Heart right ventricle (tissue), 16 donors: ENCODE measurements around the gene CRISP1. TPM values are rescaled to one million over a fixed set of nuclear protein-coding genes. Genes with fewer than 3 reads are reported as not detected.

Experiments used
- ATAC-seq, 8 donors: fragments of 200-7000 bp; cut with Tn5 transposase; one replicate each; pipeline ENCODE4 v1.9.1; 2020; ENCODE audit warnings: mild to moderate bottlenecking in 8 of 8, moderate library complexity in 8 of 8, moderate number of reproducible peaks in 1 of 8
- DNase-seq, 2 donors: peaks; one replicate each; pipeline ENCODE4 v3.0.0-alpha.2; 2020
- H3K27ac ChIP-seq, 10 donors: fragments of 200-600 bp; sonication (generic) in 2 of 10; one replicate each; pipeline versions ENCODE4 v1.5.0 to v1.8.0; 2020 to 2022; ENCODE audit warnings: mild to moderate bottlenecking in 3 of 10
- H3K27me3 ChIP-seq, 7 donors: fragments of 200-600 bp; one replicate each; pipeline ENCODE4 v1.8.0; 2021 to 2022; ENCODE audit warnings: mild to moderate bottlenecking in 2 of 7
- H3K36me3 ChIP-seq, 9 donors: fragments of 200-600 bp; sonication (generic) in 1 of 9; one replicate each; pipeline versions ENCODE4 v1.5.0 to v1.8.0; 2020 to 2022; ENCODE audit warnings: mild to moderate bottlenecking in 2 of 9
- H3K4me1 ChIP-seq, 9 donors: fragments of 200-600 bp; sonication (generic) in 1 of 9; one replicate each; pipeline versions ENCODE4 v1.5.0 to v1.8.0; 2020 to 2022; ENCODE audit warnings: mild to moderate bottlenecking in 4 of 9
- H3K4me3 ChIP-seq, 10 donors: fragments of 200-600 bp; sonication (generic) in 2 of 10; one replicate each; pipeline versions ENCODE4 v1.5.0 to v1.8.0; 2020 to 2022; ENCODE audit warnings: mild to moderate bottlenecking in 7 of 10, moderate library complexity in 2 of 10
- H3K9me3 ChIP-seq, 11 donors: fragments of 200-600 bp in 10 of 11; sonication (generic) in 2 of 11; one replicate each; pipeline versions ENCODE4 v1.5.0 to v1.8.0; 2013 to 2022; ENCODE audit warnings: mild to moderate bottlenecking in 2 of 11, control low read depth in 1 of 11, moderate library complexity in 1 of 11
- CTCF ChIP-seq, 9 donors: fragments of 200-600 bp; sonication (generic) in 2 of 9; IDR thresholded peaks; one replicate each; pipeline versions ENCODE4 v1.5.0 to v1.8.0; 2021 to 2022; ENCODE audit warnings: antibody characterized with exemption in 9 of 9, mild to moderate bottlenecking in 5 of 9, moderate library complexity in 1 of 9
- WGBS, 2 donors: extraction: QIAGEN DNeasy Blood & Tissue Kit; methylation state at CpG; one replicate each; pipeline ENCODE4 v1.1.7; 2013; ENCODE audit warnings: inconsistent platforms in 1 of 2; 5-methylcytosine and 5-hydroxymethylcytosine counted together
- intact Hi-C, 10 donors: fragments of 100-400 bp; cut with DNase I; formaldehyde crosslinking; loops; one replicate each; pipeline versions ENCODE4 v1.11.1 to v1.14.2; 2022
- polyA plus RNA-seq, 2 donors: library from polyadenylated mRNA; stranded (reverse); fragments of 200-250 nt; gene quantifications; one replicate each; pipeline ENCODE4 v1.2.3, GENCODE V29; 2013
- total RNA-seq, 10 donors: library from RNA; stranded (reverse); fragmentation: NEBNext Ultra II Directional in 3 of 10; extraction: Animal tissue kit (Norgen Biotek cat#: 25700) in 3 of 10; gene quantifications; one replicate each; pipeline versions ENCODE4 v1.2.1 to v1.2.4, GENCODE V29; 2021 to 2023
- donor health status: Arrhythmogenic right ventricular cardiomyopathy.
- donor health status: ischemic (EF 13 %, LVEDD 7.1; RV severe dilation, severe dysfunction).
- donor health status: healthy with polysubstance abuse.
- donor health status: DM: no; HTN: yes; CAD: no.
- donor health status: DM: no; HTN: no; CAD: no.
- donor health status: ischemic (EF 25% LVEDD 6.9; RV normal size, moderate dysfunction).
- donor health status: ischemic (EF 25% LVEDD 5.7; RV mildly dilated, moderate dysfunction).
- donor health status: healthy.
- donor health status: DM: yes; HTN: yes; CAD: no.
- donor health status: Ischemic cardiomyopathy.
- donor health status: ischemic (EF 35%, LVEDD 5.7; RV mildly dilated, moderate dysfunction).
- donor health status: nonischemic (EF 11% LVEDD 7.7; RV severe dilation, severe dysfunction).
- donor health status: DM: yes; HTN: yes; CAD: no.
- donor health status: PGD.
- donor health status: ischemic (EF 29% LVEDD 5.4; RV normal size, mild dysfunction).
- donor health status: nonischemic (EF 23%, LVEDD 6.1; RV moderate dilation, normal function).

The CRISP1 gene
- total and polyA plus RNA-seq, 12 donors, result not detected

DNA sequence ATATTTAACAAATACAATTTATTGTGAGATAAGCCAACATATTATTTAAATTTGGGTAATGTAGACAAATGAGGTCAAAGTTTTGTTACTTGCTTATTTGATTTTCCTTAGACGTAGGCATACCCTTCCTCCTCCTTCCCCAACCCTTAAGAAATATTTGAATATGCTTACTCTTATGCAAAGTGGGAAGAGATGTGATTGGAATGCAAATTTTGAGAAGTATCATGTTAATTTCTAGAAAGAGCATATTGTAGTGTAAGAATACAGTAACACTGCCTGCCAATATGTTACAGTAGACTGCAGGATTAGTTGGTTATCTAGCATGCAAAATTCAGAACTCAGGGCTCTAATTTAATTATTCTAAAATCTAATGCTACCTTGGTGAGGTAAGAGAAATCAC is 32.9 kb downstream of the CRISP1 start:
- TF ChIP-seq CTCF (IDR thresholded peaks at IDR 0.05), result no peak
- intact Hi-C loops, result no loop called here
- ATAC-seq (no peak), DNase-seq (no peak)
- Histone ChIP-seq H3K9me3 (no peaks in the 10 kb centered on the region), H3K27ac (no peak overlapping the region), H3K36me3 (no peaks in the 10 kb centered on the region), H3K4me3 (no peak overlapping the region), H3K27me3 (no peaks in the 10 kb centered on the region), H3K4me1 (no peaks in the 10 kb centered on the region)
- WGBS, 2 donors, result 89 to 90% methylated on average over 1 of the region's 1 CpG

DNA sequence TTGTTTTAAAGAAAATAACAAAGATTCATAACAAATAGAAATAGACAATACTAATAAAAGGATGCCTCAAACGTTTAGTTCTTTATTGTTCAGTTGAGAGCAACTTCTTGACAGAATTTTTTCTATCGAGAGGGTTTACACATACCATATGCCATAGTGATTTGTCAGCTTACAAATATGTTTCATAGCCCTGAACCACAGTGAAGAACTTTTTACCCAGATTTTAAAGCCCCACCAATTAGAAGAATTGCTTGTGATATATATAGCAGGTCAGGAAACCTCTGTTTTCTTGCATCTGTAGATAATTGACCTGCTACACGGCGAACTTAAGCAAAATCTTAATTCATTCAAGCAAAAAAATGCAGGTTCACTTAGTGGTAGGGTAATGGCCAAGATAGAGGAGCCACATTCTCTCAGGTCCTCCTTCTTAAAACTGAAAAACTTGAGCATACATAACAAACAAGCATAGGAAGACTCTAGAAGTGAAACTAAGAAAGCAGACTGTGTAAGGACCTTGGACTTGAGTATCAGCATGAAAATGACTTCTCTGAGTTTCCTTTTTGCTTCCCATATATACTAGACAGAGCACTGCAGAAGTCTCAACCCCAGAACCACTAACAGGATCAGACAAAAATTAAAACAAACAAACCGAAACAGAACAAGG is 39.5 kb downstream of the CRISP1 start:
- 55 to 65% methylated on average over 5 of the region's 5 CpGs for WGBS, 2 donors
- ATAC-seq (no peak), DNase-seq (no peak)
- no peaks in the 10 kb centered on the region for H3K36me3 ChIP-seq
- no peak overlapping the region for H3K27ac ChIP-seq
- H3K4me1 ChIP-seq, result no peaks in the 10 kb centered on the region
- TF ChIP-seq CTCF (IDR thresholded peaks at IDR 0.05), result no peak
- peaks cover 0 to 5% (median 0%) of the 10 kb centered on the region in 7 donors for H3K27me3 ChIP-seq
- no peaks in the 10 kb centered on the region for H3K9me3 ChIP-seq
- no peak overlapping the region for H3K4me3 ChIP-seq
- intact Hi-C loops, result no loop called here

DNA sequence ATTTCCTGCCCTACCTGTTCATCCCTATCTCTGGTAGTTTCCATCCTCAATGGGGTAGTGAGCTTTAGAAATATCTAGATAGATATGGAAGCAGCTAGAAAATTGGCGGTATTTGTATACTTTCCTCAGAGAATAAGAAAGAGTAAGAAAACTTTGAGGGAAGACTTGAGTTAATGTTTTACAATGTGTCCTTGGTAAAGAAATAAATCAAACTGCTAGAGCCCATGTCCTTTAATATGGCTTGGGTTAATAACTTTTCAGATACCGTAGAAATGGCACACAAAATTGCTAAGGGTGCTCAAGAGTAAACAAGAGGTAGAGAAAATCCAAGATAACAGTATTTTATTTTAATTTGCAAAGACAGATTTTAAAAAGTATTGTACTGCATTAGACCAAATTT is 51.2 kb downstream of the CRISP1 start:
- intact Hi-C loops, result no loop called here
- no peak for TF ChIP-seq CTCF (IDR thresholded peaks at IDR 0.05)
- 89% methylated on average over 2 of the region's 2 CpGs for WGBS, 2 donors
- DNase-seq (no peak), ATAC-seq (no peak)
- Histone ChIP-seq H3K4me1 (no peaks in the 10 kb centered on the region), H3K27me3 (no peaks in the 10 kb centered on the region), H3K36me3 (no peaks in the 10 kb centered on the region), H3K27ac (no peak overlapping the region), H3K9me3 (peaks cover 0 to 12% (median 0%) of the 10 kb centered on the region in 11 donors), H3K4me3 (no peak overlapping the region)

DNA sequence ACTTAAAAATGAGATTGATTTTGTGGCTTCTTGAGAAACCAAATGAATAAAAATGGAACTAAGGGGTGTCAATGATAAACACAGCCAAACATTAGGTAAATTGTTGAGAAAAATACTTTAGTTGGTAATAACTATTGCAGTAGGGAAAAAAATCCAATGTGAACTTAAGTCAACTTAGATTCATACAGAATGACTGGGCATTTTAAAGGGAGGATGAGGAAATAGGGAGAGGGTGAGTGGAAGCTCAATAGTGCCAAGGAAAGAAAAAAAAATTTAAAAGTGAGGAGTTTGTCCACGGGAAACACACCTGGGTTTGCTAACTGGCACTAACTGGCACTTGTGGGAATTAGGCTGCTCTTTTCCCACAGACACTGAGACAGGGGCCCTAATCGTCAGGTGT is 53.1 kb downstream of the CRISP1 start:
- intact Hi-C loops, result no loop called here
- no peak for ATAC-seq
- no peak for TF ChIP-seq CTCF (IDR thresholded peaks at IDR 0.05)

More for the DNA sequence above, 53.1 kb downstream of the CRISP1 start:
- no peaks in the 10 kb centered on the region for H3K36me3 ChIP-seq
- H3K27me3 ChIP-seq, result no peaks in the 10 kb centered on the region
- DNase-seq, result no peak
- no peaks in the 10 kb centered on the region for H3K4me1 ChIP-seq
- H3K9me3 ChIP-seq, result peaks cover 0 to 31% (median 6%) of the 10 kb centered on the region in 11 donors
- no peak overlapping the region for H3K27ac ChIP-seq
- WGBS, 2 donors, result 72 to 73% methylated on average over 2 of the region's 2 CpGs
- H3K4me3 ChIP-seq, result no peak overlapping the region
